Activated CD8-positive, alpha-beta memory T cell treated with anti-CD3 and anti-CD28 coated beads for 36 hours (primary cell): ENCODE measurements around the gene RPGRIP1L. TPM values are rescaled to one million over a fixed set of nuclear protein-coding genes. Genes with fewer than 3 reads are reported as not detected.
"Not testable (repeated sequence)": the region's sequence is repeated elsewhere in the genome, so short reads cannot be mapped to it uniquely, and the experiment has no call there.

ENCODE experiments used
- CTCF ChIA-PET: fragments of 350-600 bp; sonication (Branson Sonifier 250); formaldehyde crosslinking; loops from one replicate; lab custom pipeline; 2021; ENCODE audit warnings: antibody characterized with exemption; lab: Charles Lee
- POLR2A ChIA-PET: fragments of 350-600 bp; sonication (Branson Sonifier 250); formaldehyde crosslinking; loops from one replicate; lab custom pipeline; 2021; ENCODE audit warnings: antibody characterized with exemption; lab: Charles Lee
- total RNA-seq, 2 experiments: library from RNA; stranded (reverse); gene quantifications; one replicate each; pipeline ENCODE4 v1.2.3, GENCODE V29; 2021

The RPGRIP1L gene
- total RNA-seq, 2 experiments from 2014 or later, result 11.2 to 11.4 TPM

DNA sequence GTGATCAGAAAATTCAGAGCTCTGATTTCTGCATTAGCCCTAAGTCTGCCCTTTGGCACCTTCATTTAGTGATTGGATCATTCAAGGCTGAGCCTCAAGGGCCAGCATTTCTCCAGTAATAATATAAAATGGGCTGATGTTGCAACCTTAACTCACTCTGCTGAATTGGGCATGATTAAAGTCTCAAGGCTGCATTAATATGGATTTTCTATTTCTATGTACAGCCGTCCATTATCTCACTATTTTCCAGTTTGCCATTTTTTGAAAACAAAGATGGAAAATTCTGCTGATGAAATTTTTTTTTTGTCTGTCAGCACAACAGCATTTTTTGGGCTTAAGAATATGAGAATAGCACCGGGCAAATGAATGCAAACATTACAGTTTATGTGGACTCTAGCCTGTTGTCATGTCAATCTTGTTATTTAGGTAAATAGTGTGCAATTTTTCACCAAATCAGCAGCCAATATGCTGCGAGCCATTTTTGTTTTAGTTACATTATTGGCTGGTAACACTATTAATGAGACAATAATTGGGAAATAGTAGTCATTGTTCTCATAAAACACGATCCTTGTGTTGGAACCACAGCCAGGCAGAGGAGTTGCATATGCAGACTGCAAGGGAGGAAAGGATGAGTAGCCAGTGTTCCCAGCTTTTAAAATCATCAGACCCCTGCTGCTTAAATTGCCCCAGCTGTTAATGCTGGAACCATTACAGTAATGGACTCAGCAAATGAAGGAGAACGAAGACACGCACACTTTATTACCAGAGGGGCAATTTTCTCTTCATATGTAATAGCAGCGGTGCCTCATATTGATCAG is 10.8 kb upstream of the RPGRIP1L start:
- ChIA-PET CTCF (no interaction called here), POLR2A (no interaction called here)

DNA sequence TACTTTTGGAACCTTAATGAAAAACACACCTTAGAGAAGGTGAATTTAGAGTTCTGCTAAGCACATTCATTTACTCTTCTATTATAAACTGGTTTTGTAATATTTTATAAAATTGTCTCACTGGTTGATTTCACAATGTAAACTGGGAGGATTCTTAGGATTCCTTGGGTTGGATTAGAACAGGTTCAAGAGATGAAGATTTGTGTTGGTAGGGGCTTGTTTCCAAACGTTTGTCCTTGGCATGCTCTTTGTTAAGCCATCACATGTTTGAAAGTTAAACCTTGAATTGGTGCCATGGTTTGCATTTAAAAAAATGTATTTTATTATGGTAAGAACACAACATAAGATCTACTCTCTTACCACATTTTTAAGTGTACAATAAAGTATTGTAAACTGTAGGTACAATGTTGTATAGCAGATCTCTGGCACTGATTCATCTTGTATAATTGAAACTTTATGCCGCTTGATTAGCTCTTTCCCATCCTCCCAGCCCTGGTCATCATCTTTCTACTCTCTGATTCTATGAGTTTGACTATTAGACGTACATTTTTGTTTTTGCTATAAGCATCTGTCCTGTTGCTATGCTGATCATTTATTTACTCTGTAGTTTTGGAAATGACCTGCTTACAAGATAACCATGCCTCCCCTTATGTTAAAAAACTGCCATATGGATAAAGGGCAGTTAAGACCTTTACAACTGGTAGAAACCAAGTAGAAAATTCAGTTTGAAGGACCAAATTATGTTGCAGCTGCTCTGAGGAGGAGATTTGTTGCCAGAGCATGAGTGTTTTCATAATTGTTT is 9.9 kb upstream of the RPGRIP1L start:
- ChIA-PET POLR2A (no interaction called here), CTCF (no interaction called here)

DNA sequence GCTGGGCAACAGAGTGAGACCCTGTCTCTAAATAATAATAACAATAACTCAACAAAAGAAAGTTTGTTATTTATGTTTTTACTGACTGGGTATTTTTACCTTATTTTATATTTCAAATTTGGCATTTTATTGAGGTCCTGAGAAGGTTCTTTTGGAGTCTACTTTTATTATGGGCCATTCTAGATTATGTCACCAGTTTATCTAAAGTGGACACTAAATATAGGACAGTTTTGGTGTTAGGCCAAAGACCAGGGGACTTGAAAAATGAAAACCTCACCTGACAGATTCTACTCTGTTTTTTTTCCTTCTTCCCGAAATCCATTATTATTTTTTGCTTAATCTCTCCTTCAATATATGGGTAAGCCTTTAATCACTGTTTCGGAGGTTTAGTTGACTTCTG is 8.4 kb upstream of the RPGRIP1L start:
- CTCF ChIA-PET, result no interaction called here
- POLR2A ChIA-PET, result no interaction called here

DNA sequence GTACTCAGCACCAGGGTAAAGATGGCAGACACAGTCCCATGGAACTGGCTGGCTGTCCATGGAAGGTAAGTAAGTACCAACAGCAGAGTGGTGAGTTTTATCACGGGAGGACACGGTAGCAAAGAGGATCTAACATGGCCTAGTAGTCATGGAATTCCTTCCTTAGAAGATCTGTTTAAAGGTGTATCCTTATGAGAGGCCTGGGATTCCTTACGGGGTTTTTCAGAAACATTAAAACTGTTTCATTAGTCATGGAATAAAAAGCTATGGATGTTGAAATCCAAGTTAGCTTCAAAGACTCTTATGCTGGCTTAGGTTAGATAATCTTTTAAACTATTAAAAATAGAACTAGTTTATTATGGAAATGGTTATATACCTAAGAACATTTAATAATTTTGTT is 7.7 kb upstream of the RPGRIP1L start:
- ChIA-PET CTCF (no interaction called here), POLR2A (no interaction called here)

DNA sequence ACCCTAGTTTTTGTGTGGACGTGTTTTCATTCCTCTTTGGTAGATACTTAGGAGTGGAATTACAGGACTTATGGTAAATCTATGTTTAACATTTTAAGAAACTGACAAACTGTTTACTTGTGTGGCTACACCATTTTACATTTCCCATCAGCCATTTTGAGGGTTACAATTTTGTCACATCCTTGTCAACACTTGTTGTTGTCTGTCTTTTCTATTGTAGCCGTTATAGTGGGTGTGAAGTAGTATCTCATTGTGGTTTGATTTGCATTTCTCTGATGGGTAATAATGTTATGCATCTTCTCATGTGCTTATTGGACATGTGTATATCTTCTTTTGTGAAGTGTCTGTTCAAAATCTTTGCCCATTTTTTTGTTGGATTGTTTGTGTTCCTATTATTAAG is 4.8 kb upstream of the RPGRIP1L start:
- ChIA-PET POLR2A (no interaction called here), CTCF (no interaction called here)

DNA sequence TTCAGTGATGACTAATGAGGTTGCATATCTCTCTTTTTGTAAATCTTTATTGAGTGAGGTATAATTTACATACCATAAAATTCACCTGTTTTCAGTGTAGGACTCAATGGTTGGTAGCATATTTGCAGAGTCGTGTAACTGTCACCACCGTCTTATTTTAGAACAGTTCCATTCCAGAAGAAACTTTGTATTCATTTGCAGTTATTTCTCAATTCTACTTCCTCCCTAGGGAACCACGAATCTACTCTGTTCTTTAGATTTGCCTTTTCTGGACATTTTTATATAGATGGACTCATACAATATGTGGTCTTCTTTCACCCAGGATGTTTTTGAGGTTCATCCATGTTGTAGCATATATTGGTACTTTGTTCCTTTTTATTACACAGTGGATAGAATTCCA is 4.0 kb upstream of the RPGRIP1L start:
- CTCF ChIA-PET, result no interaction called here
- POLR2A ChIA-PET, result no interaction called here

DNA sequence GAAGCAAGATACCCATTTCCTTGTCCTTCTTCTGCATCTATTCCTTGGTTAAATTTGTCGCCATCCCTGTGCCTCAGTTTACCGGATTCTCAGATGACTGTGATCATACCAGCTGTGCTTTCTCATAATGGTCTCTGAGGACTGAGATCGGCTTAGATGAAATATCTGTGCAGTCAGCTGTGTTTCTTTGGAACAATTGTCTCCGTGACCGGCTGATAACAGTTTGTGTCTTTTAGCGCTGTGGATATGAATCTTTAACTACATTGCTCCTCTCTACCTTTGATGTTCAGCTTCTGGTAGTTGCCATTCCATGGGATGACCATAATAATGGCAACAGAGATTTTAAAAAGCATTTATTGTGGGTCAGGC is 770 bp upstream of the RPGRIP1L start:
- ChIA-PET POLR2A (no interaction called here), CTCF (interaction anchor here (0.9 kb wide), 1 partner anchor 188 kb away, joined by 3 read pairs; no protein-coding TSS in a partner anchor)

DNA sequence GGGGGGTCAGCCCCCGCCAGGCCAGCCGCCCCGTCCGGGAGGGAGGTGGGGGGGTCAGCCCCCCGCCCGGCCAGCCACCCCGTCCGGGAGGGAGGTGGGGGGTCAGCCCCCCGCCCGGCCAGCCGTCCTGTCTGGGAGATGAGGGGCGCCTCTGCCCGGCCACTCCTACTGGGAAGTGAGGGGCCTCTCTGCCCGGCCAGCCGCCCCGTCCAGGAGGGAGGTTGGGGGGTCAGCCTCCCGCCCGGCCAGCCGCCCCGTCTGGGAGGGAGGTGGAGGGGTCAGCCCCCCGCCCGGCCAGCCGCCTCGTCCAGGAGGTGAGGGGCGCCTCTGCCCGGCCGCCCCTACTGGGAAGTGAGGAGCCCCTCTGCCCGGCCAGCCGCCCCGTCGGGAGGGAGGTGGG is 5.4 kb downstream of the RPGRIP1L start:
- POLR2A ChIA-PET, CTCF ChIA-PET: not testable (repeated sequence)

DNA sequence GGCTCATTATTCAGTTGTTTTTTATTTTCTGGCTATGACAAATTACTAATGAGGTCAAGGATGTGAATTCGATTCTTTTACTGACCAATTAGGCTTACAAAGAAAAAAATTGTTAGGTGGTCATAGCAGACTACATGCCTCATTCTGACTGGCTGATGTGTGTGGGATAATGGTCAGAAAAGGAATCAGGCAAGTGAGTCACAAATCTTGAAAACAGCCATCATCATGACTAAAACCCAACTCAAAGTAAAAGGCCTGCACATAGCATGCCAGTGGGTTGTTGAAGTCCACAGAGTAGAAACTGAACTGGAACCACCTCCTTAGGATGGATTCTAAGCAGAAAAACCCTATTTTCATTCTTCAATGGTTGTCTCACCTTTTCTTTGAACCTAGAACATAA is 8.6 kb downstream of the RPGRIP1L start:
- POLR2A ChIA-PET, result no interaction called here
- CTCF ChIA-PET, result no interaction called here

DNA sequence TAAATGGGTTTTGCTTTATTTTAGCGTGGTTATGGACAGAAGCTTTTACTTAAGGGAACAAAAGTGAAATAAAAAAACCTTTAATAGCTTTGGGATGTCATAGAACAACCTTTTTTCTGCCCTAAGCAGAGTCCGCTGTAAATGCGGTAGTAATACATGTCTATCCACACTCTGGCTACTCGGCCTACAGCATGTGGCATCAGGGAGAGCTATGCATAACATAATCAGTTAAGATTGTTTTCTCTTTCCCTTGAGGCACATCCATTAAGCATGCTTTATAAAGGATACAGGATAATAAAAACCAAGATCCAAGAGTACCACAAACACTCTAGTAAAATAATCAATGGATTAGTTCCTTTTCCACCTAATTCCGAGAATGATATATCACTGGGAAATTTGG is 10.3 kb downstream of the RPGRIP1L start:
- CTCF ChIA-PET, result no interaction called here
- POLR2A ChIA-PET, result no interaction called here

DNA sequence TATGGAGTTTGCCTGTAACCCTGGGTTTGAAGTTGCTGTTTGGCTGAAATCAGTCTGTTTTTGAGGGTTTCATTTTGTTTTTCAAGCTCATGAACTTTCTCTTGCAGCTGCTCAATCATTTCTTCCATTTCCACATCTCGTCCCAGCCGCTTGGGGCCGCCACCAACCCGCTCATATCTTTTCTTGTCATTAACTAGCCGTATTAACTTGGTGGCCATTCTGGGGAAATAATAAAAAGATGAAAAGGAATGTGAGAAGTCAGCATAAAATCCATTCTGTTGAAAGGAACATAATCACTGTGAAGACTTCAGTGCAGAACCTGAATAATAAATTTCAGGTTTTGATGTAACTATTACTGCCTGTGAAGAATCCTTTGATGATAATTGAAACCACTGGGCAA is 11.5 kb downstream of the RPGRIP1L start:
- POLR2A ChIA-PET, result no interaction called here
- CTCF ChIA-PET, result no interaction called here

DNA sequence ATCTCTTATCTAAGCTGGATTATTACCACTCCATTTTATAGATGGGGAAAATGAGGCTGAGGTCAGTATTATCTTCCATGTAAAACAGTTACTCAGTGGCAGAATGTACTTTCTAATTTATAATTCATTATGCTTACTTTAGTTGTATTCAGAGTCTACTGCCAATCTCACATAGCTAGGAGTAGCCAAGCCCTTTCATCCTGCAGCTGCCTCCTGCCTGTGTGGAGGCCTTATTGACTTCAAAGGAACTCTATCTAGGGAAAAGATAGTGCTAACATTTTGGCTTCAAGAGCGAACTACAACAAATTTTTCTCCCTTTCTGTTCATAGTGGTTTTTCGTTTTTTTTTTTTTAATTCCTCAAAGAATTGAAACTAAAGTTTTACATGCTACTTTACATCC is 12.9 kb downstream of the RPGRIP1L start:
- POLR2A ChIA-PET, result no interaction called here
- CTCF ChIA-PET, result no interaction called here

DNA sequence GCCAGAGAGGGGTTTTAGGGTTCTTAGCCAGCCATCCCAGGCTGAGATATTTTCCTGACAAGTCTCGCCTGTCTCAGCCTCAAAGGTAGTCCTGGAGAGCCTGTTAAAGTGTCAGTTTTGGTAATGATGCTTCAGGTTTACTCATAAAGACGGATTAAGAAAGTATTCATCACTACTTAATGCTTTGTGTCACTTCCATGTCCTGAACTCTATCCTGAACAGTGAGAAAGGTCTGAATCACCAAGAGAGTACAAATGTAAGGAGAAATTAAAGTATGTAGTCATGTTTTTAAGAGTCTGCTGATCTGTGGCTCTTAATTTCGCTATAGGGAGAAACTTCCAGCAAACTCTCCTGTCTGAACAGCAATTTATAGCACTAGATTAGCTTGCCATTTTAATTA is 14.0 kb downstream of the RPGRIP1L start:
- POLR2A ChIA-PET, result no interaction called here
- CTCF ChIA-PET, result no interaction called here

DNA sequence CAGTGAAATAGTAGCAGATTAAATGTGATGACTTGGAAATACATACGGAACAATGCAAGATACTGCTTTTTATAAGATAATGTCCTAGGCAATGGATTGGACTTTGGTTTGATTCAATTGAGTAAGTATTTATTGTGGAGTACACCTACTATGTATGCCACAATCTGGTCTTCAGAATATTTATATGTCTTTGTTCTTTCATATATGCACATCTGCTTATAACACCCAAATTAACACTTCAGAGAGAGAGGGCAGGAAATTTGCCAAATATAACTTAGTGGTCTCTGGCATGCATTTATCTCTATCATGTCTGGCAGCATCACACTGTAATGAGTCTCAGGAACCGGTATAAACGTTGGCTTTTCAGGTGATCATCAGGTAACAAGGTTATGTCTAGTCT is 16.9 kb downstream of the RPGRIP1L start:
- CTCF ChIA-PET, result no interaction called here
- POLR2A ChIA-PET, result no interaction called here

DNA sequence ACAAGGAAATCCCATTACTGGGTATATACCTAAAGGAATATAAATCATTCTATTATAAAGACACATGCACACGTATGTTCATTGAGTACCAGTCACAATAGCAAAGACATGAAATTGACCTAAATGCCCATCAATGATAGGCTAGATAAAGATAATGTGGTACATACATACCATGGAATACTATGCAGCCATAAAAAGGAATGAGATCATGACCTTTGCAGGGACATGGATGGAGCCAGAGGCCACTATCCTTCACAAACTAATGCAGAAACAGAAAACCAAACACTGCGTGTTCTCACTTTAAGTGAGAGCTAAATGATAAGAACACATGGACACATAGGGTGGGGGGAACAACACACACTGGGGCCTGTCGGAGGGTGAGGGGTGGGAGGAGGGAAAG is 18.3 kb downstream of the RPGRIP1L start:
- POLR2A ChIA-PET, result not testable (repeated sequence)

DNA sequence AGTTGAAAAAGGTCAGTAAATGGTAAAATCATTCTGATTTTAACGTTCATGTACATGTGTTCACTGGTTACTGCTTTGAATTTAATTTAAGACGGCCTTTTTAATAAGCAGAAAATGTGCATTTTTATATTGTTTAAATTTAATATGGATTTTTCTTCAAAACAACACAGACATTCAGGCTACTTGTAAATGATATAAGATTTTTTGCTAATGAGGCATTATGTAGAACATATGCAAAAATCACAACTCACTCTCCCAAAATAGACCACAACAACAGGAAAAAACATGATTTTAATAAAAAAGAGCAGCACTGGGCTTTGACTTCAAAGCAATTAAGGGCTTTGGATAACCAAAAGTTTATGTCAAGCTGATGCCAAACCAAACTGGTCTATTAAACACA is 22.3 kb downstream of the RPGRIP1L start:
- ChIA-PET CTCF (no interaction called here), POLR2A (no interaction called here)

More for the DNA sequence above, 18.3 kb downstream of the RPGRIP1L start:
- CTCF ChIA-PET, result not testable (repeated sequence)

DNA sequence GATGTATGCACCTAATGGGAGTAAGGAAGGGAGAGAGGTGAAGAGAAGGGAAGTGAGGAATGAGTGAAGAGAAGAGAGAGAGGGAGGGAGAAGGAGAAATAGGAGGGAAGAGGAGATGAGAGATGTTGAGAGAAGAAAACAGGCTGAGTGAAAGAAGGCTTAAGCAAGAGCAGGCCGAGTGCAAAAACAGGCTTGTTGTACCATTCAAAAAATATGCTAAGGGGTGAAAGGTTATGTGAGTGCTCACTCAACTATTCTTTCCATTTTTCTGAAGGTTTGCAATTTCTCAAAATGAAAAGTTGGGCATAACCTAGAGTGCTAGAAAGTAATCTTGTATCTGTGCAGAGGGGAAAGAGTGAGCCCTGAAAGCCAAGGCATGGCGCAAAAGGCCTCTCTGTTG is 22.9 kb downstream of the RPGRIP1L start:
- POLR2A ChIA-PET, result no interaction called here

DNA sequence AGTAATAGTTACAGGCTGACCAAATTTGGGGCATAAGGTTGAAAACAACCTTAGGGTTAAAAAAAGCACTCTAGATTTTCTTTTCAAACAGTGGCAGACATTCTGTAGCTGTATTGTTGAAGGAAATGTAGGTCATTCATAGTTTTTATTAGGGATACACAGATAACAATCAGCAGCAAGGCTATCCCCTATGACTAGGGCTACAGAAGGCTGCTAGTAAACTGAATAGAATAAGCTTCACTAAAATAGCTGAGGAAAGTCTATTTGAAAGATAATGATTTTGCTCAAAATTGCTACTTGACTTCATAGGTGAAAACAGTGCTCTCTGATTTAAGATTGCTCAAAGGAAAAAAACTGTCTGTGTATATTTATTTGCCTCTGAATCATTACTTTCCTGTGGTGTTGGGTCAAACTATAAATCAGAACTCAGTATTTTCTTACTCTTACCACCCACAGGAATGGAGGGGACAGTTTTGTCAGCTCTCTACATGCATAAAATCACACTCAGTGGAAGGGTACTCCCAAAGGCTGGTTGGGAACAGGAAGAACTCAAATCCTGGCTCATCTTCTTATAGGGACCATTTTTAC is 24.8 kb downstream of the RPGRIP1L start:
- ChIA-PET POLR2A (no interaction called here), CTCF (no interaction called here)

More for the DNA sequence above, 22.9 kb downstream of the RPGRIP1L start:
- CTCF ChIA-PET, result no interaction called here

DNA sequence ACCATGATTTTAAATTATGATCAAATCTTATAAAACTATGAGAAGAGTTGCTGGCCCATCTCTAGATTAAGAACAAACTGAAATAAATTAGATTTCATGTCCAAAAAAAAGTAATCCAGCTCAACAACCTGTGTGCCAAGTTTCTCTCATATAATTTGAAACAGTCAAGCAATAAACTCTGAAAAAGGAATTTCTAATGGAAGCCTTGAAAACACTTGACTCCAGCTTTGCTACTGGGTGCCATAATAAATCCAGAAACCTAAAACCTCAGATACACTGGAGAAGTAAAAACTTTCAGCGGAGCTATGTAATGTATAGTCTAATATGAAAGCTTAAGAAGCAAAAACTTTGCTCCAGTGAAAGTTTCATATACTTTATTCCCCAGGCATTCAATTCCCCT is 25.5 kb downstream of the RPGRIP1L start:
- ChIA-PET POLR2A (no interaction called here), CTCF (no interaction called here)

DNA sequence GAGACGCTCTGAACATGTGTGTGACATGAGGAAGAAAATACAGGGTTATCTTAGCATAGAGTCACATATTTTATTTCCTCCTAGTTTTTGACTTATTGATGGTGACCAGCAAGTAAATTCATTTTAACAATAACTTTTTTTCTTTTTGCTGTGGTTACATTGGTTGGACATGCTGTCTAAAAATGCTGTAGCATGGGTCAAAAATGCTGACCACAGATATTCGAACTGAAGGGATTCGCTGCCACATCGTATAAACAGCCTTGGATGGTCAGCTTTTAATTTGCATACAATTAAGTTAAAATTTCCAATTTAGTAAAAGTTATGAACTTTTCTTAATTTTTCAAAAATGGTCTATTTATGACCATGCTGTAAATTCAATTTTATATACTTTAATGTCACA is 30.5 kb downstream of the RPGRIP1L start:
- ChIA-PET POLR2A (no interaction called here), CTCF (interaction anchor here (1.1 kb wide), 1 partner anchor 10 kb away, joined by 3 read pairs; no protein-coding TSS in a partner anchor)

DNA sequence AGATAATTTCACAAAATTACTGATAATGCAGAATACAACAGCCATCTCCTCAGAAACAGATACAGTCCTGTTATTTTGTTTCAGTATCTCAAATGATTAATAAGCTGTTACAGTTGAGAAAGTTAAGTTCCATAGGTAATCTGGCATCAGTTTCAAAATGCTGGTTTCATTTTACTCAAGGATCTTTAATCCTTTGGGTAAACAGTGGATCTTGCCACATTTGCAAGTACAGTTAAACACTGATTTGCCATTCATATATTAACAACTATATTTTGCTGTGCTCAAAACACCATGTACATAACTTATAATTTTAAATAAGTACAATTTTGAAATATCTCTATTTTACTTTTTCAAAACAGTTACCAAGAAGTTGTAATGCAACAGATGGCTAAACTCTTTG is 31.2 kb downstream of the RPGRIP1L start:
- ChIA-PET CTCF (no interaction called here), POLR2A (no interaction called here)
